Measurements from ENCODE around the gene TRMT44.

TRMT44 gene

DNA sequence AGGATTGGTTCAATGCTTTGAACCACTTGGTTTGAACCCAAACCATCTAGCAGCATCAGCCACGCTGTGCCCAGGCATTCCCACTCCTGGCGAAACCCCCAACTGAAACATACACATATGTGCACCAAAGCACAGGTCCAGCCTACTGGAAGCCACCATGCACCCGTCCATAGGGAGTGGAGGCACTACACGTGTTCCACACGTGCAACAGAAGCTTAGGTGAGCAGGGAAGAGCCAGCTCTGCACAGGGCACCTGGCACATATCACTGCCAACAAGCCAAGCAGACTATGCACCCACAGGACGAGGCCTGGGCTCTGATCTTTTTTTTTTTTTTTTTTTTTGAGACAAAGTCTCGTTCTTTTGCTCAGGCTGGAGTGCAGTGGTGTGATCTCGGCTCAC lies 73.4 kb downstream of the TRMT44 start:
- no peak overlapping the region for H3K27ac ChIP-seq (ENCODE audit: low read length)
- no peak overlapping the region for H2AFZ ChIP-seq (ENCODE audit: low read depth, low read length)
- H4K20me1 ChIP-seq (ENCODE audit: insufficient read depth, low read length), result no peaks in the 10 kb centered on the region
- H3K79me2 ChIP-seq (ENCODE audit: low read length), result no peaks in the 10 kb centered on the region
- no peak overlapping the region for H3K4me3 ChIP-seq (ENCODE audit: low read length)
- no peaks in the 10 kb centered on the region for H3K9me3 ChIP-seq (ENCODE audit: insufficient read depth, low read length)
- H3K27me3 ChIP-seq (ENCODE audit: low read depth, low read length), result no peaks in the 10 kb centered on the region
- no peak overlapping the region for H3K4me2 ChIP-seq (ENCODE audit: low read length)
- TF ChIP-seq, protein P1, sequence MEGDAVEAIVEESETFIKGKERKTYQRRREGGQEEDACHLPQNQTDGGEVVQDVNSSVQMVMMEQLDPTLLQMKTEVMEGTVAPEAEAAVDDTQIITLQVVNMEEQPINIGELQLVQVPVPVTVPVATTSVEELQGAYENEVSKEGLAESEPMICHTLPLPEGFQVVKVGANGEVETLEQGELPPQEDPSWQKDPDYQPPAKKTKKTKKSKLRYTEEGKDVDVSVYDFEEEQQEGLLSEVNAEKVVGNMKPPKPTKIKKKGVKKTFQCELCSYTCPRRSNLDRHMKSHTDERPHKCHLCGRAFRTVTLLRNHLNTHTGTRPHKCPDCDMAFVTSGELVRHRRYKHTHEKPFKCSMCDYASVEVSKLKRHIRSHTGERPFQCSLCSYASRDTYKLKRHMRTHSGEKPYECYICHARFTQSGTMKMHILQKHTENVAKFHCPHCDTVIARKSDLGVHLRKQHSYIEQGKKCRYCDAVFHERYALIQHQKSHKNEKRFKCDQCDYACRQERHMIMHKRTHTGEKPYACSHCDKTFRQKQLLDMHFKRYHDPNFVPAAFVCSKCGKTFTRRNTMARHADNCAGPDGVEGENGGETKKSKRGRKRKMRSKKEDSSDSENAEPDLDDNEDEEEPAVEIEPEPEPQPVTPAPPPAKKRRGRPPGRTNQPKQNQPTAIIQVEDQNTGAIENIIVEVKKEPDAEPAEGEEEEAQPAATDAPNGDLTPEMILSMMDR (IDR thresholded peaks at IDR 0.05; ENCODE audit: low read depth, low read length), result no peak
- TF ChIP-seq EZH2phosphoT487 (IDR thresholded peaks at IDR 0.05; ENCODE audit: low read depth), result no peak
- H3K36me3 ChIP-seq (replicated peaks; ENCODE audit: low read depth, low read length), result no peaks in the 10 kb centered on the region
- H3K4me1 ChIP-seq (ENCODE audit: low read length), result no peaks in the 10 kb centered on the region
- H3K9ac ChIP-seq (ENCODE audit: low read length), result no peak overlapping the region

DNA sequence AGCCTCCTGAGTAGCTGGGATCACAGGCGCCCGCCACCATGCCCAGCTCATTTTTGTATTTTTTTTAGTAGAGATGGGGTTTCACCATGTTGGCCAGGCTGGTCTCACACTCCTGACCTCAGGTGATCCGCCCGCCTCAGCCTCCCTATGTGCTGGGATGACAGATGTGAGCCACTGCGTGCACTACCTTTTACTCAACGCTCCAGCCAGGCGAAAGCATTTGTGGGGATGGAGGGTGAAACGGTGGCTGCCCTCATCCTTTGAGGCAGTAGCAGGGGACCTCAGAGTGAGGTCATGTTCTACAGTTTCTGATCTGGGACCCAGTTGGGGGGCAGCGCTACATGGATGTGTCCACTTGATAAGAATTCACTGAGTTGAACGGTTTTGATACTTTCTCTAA lies 73.8 kb downstream of the TRMT44 start:
- no peak overlapping the region for H3K27ac ChIP-seq (ENCODE audit: low read length)
- H3K4me2 ChIP-seq (ENCODE audit: low read length), result no peak overlapping the region
- no peaks in the 10 kb centered on the region for H3K36me3 ChIP-seq (replicated peaks; ENCODE audit: low read depth, low read length)
- no peak for TF ChIP-seq EZH2phosphoT487 (IDR thresholded peaks at IDR 0.05; ENCODE audit: low read depth)
- TF ChIP-seq, protein P1 (IDR thresholded peaks at IDR 0.05; ENCODE audit: low read depth, low read length), result no peak
- H3K27me3 ChIP-seq (ENCODE audit: low read depth, low read length), result no peaks in the 10 kb centered on the region
- H3K4me3 ChIP-seq (ENCODE audit: low read length), result no peak overlapping the region
- H4K20me1 ChIP-seq (ENCODE audit: insufficient read depth, low read length), result no peaks in the 10 kb centered on the region
- H2AFZ ChIP-seq (ENCODE audit: low read depth, low read length), result no peak overlapping the region
- H3K9me3 ChIP-seq (ENCODE audit: insufficient read depth, low read length), result no peaks in the 10 kb centered on the region
- H3K4me1 ChIP-seq (ENCODE audit: low read length), result no peaks in the 10 kb centered on the region
- no peak overlapping the region for H3K9ac ChIP-seq (ENCODE audit: low read length)
- H3K79me2 ChIP-seq (ENCODE audit: low read length), result no peaks in the 10 kb centered on the region

GRCh38 chr4:8515316-8516060 lies 74.9 kb downstream of the TRMT44 start:
- no peak for TF ChIP-seq EZH2phosphoT487 (IDR thresholded peaks at IDR 0.05; ENCODE audit: low read depth)
- TF ChIP-seq, protein P1 (IDR thresholded peaks at IDR 0.05; ENCODE audit: low read depth, low read length), result no peak
- Histone ChIP-seq H3K9ac (ENCODE audit: low read length) (no peak overlapping the region), H3K4me3 (ENCODE audit: low read length) (no peak overlapping the region), H3K79me2 (ENCODE audit: low read length) (no peaks in the 10 kb centered on the region), H3K36me3 (replicated peaks; ENCODE audit: low read depth, low read length) (no peaks in the 10 kb centered on the region), H4K20me1 (ENCODE audit: insufficient read depth, low read length) (no peaks in the 10 kb centered on the region), H3K4me2 (ENCODE audit: low read length) (no peak overlapping the region), H3K4me1 (ENCODE audit: low read length) (no peaks in the 10 kb centered on the region), H3K27me3 (ENCODE audit: low read depth, low read length) (no peaks in the 10 kb centered on the region), H3K9me3 (ENCODE audit: insufficient read depth, low read length) (no peaks in the 10 kb centered on the region), H3K27ac (ENCODE audit: low read length) (no peak overlapping the region), H2AFZ (ENCODE audit: low read depth, low read length) (no peak overlapping the region)

DNA sequence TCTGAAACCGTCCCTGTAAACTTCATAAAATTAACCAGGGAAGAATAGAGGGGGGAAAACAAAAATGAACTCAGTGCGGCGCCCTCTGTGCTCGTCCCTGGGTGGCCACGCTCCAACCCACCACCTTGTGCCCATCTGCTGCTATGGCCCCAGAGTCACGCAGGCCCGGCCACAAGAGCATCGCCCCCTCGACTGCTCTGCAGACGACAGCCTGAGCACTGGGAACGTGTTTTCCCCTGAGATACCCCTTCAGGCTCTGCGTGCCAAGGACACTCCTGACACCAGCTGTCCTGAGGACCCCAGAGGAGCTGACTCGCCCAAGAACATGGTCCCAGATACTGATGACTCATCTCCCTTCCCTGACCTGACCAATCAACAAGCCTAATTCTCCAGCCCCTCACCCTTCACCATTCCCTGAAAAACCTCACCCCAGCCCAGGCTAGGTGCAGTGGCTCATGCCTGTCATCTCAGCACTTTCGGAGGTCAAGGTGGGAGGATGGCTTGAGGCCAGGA lies 75.5 kb downstream of the TRMT44 start:
- Histone ChIP-seq H3K4me2 (ENCODE audit: low read length) (no peak overlapping the region), H3K9ac (ENCODE audit: low read length) (no peak overlapping the region), H3K36me3 (replicated peaks; ENCODE audit: low read depth, low read length) (no peaks in the 10 kb centered on the region), H3K9me3 (ENCODE audit: insufficient read depth, low read length) (no peaks in the 10 kb centered on the region), H3K4me1 (ENCODE audit: low read length) (no peaks in the 10 kb centered on the region), H3K79me2 (ENCODE audit: low read length) (no peaks in the 10 kb centered on the region), H3K27me3 (ENCODE audit: low read depth, low read length) (no peaks in the 10 kb centered on the region), H3K27ac (ENCODE audit: low read length) (no peak overlapping the region), H3K4me3 (ENCODE audit: low read length) (no peak overlapping the region), H4K20me1 (ENCODE audit: insufficient read depth, low read length) (no peaks in the 10 kb centered on the region), H2AFZ (ENCODE audit: low read depth, low read length) (no peak overlapping the region)
- TF ChIP-seq, protein P1 (IDR thresholded peaks at IDR 0.05; ENCODE audit: low read depth, low read length), result no peak
- no peak for TF ChIP-seq EZH2phosphoT487 (IDR thresholded peaks at IDR 0.05; ENCODE audit: low read depth)

All from OCI-LY3 (cell line).